A673 (cell line): ENCODE results near the gene TBC1D22A. TPM values are rescaled to one million over a fixed set of nuclear protein-coding genes. Genes with fewer than 3 reads are reported as not detected.

ENCODE experiments used
- BruUV-seq: library from RNA; stranded (reverse); fragments of 400-500 nt; replicated peaks from 2 replicates; lab custom pipeline; 2021; lab: Mats Ljungman, UMichigan
- CTCF ChIA-PET: fragments of 300-600 bp; sonication (Branson Sonifier 250); formaldehyde crosslinking; loops from one replicate; lab custom pipeline; 2022; ENCODE audit warnings: antibody characterized with exemption; lab: Charles Lee
- POLR2A ChIA-PET: fragments of 300-600 bp; sonication (Branson Sonifier 250); formaldehyde crosslinking; loops from one replicate; lab custom pipeline; 2022; ENCODE audit warnings: antibody characterized with exemption; ENCODE audit not compliant: low non-redundant PET; lab: Charles Lee
- DNase-seq: peaks from one replicate; pipeline ENCODE4 v3.0.0-alpha.2; 2015; ENCODE audit warnings: low spot score
- H3K27ac ChIP-seq: fragments of 200-600 bp; sonication (generic); 2 replicates; pipeline ENCODE4 v1.5.1; 2016; ENCODE audit warnings: mixed run types, low read depth, mild to moderate bottlenecking, mixed read lengths, antibody characterized with exemption, low read length; ENCODE audit not compliant: poor library complexity, severe bottlenecking
- H3K27me3 ChIP-seq: fragments of 200-600 bp; sonication (generic); replicated peaks from 2 replicates; pipeline ENCODE4 v1.6.1; 2017; ENCODE audit warnings: mixed run types, low read depth, mild to moderate bottlenecking, mixed read lengths, antibody characterized with exemption, low read length; ENCODE audit not compliant: insufficient read depth, poor library complexity
- H3K36me3 ChIP-seq: fragments of 200-600 bp; sonication (generic); 2 replicates; pipeline ENCODE4 v1.6.1; 2016; ENCODE audit warnings: mixed run types, mild to moderate bottlenecking, mixed read lengths, antibody characterized with exemption, low read length; ENCODE audit not compliant: insufficient read depth, poor library complexity, severe bottlenecking
- H3K4me1 ChIP-seq: fragments of 200-600 bp; sonication (generic); 2 replicates; pipeline ENCODE4 v1.6.1; 2017; ENCODE audit warnings: mixed run types, mild to moderate bottlenecking, mixed read lengths, antibody characterized with exemption, low read length; ENCODE audit not compliant: insufficient read depth, poor library complexity, severe bottlenecking
- H3K4me3 ChIP-seq: fragments of 200-600 bp; sonication (generic); 2 replicates; pipeline ENCODE4 v1.5.1; 2016; ENCODE audit warnings: low read depth, mixed run types, mild to moderate bottlenecking, mixed read lengths, low read length; ENCODE audit not compliant: poor library complexity, severe bottlenecking
- H3K9me3 ChIP-seq: fragments of 200-600 bp; sonication (generic); 2 replicates; pipeline ENCODE4 v1.6.1; 2016; ENCODE audit warnings: mixed run types, low read depth, mild to moderate bottlenecking, mixed read lengths, antibody characterized with exemption, low read length; ENCODE audit not compliant: poor library complexity, severe bottlenecking
- EZH2 ChIP-seq: fragments of 200-600 bp; sonication (generic); IDR thresholded peaks from 2 replicates; pipeline ENCODE4 v1.6.1; 2017; ENCODE audit warnings: borderline replicate concordance, low read depth, mild to moderate bottlenecking, mixed read lengths, antibody characterized with exemption, low read length; ENCODE audit not compliant: poor library complexity, severe bottlenecking
- intact Hi-C: fragments of 100-400 bp; cut with micrococcal nuclease; formaldehyde crosslinking; loops from one replicate; pipeline ENCODE4 v1.10.0; 2022; ENCODE audit not compliant: unreplicated experiment
- total RNA-seq: library from RNA; stranded (reverse); gene quantifications from 2 replicates; pipeline ENCODE4 v1.2.3, GENCODE V29; 2021
- TF ChIP-seq, protein P1 (sequence below): fragments of 300-800, 200-600 bp; sonication (generic); conservative IDR thresholded peaks from 2 replicates; pipeline ENCODE4 v1.5.1; 2017; ENCODE audit warnings: low read depth, mild to moderate bottlenecking, antibody characterized with exemption, low read length, moderate library complexity, mixed read lengths

Gene TBC1D22A
- total RNA-seq, 1 experiment from 2014 or later = 22.5 TPM

DNA sequence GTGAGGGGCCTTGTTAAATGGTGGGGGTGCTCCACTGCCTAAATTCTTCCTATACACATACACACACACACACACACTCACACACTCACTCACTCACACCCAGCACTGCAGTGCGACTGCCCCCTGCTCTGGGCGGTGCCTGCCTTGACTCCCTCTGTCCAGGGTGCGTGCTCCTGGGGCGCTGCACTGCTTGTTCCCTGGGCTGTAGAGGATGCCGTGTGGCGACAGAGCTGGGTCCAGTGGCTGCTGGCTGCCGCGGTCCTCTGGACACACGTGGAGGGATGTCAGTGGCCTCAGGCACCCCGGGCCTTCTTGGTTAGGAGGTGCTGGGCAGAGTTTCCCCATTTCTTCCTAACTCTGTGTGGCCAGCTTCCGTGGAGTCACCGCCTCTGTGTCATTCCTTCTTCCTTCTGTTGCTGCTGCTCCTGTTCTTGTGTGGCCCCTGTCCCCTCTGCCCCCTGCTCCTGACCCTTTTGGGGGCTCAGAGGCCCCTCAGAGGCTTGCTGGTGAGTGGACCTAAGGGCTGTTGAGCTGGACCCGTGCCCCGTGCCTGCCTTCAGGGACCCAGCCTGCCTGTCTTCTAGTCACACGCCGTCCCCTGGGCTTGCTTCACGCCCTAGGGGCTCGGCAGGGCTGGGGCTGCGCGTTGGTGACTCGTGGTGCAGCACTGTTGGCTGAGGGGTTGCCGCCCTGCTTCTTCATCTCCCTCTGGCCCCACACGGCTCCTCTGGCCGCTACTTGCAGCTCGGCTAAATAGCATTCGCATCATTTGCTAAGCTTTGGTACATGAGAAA is 147.0 kb downstream of the TBC1D22A start:
- H3K9me3 ChIP-seq = no peaks in the 10 kb centered on the region
- intact Hi-C loops = no loop called here
- no peak overlapping the region for H3K27ac ChIP-seq
- no peaks in the 10 kb centered on the region for H3K4me1 ChIP-seq
- no peaks in the 10 kb centered on the region for H3K27me3 ChIP-seq
- ChIA-PET CTCF (no interaction called here), POLR2A (no interaction called here)
- BruUV-seq = no TSS peak
- H3K4me3 ChIP-seq = no peak overlapping the region
- TF ChIP-seq EZH2 = no peak
- TF ChIP-seq, protein P1, sequence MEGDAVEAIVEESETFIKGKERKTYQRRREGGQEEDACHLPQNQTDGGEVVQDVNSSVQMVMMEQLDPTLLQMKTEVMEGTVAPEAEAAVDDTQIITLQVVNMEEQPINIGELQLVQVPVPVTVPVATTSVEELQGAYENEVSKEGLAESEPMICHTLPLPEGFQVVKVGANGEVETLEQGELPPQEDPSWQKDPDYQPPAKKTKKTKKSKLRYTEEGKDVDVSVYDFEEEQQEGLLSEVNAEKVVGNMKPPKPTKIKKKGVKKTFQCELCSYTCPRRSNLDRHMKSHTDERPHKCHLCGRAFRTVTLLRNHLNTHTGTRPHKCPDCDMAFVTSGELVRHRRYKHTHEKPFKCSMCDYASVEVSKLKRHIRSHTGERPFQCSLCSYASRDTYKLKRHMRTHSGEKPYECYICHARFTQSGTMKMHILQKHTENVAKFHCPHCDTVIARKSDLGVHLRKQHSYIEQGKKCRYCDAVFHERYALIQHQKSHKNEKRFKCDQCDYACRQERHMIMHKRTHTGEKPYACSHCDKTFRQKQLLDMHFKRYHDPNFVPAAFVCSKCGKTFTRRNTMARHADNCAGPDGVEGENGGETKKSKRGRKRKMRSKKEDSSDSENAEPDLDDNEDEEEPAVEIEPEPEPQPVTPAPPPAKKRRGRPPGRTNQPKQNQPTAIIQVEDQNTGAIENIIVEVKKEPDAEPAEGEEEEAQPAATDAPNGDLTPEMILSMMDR = no peak
- DNase-seq = no peak
- no peaks in the 10 kb centered on the region for H3K36me3 ChIP-seq

DNA sequence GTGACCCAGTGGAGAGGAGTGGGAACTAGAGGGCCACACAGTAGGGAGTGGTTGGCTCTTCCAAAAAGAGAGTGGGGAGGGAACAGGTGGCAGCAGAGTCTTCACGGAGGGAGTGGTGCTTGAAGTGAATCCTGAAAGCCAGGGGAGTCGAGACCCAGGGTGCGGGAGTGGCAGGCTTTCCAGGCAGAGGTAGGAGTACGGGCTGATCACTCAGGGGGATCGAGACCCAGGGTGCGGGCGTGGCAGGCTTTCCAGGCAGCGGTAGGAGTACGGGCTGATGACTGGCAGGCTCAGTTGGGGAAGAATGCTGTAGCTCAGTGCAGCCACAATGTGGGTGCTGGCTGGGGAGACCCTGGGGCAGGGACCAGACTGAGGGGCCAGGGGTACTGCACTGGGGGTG is 148.2 kb downstream of the TBC1D22A start:
- Histone ChIP-seq H3K27ac (no peak overlapping the region), H3K4me1 (no peaks in the 10 kb centered on the region), H3K27me3 (no peaks in the 10 kb centered on the region), H3K4me3 (no peak overlapping the region), H3K36me3 (no peaks in the 10 kb centered on the region), H3K9me3 (no peaks in the 10 kb centered on the region)
- POLR2A ChIA-PET = no interaction called here
- no TSS peak for BruUV-seq
- DNase-seq = no peak
- no peak for TF ChIP-seq EZH2
- TF ChIP-seq, protein P1 = no peak
- CTCF ChIA-PET = no interaction called here
- intact Hi-C loops = no loop called here

DNA sequence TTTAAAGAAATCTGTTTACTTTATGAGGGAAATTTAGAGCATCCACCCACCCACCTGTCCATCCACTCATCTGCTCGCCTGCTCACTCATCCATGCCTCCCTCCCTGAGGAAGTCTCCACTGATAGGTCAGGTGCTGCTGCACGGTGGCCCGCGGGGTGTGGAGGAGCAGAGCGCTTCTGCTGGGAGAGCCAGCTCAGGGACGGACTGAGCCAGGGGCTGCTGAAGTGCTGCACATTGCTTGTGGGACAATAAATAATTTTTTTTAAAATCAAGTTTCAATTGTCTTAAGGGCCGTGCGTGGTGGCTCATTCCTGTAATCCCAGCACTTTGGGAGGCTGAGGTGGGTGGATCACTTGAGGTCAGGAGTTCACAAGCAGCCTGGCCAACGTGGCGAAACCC is 148.9 kb downstream of the TBC1D22A start:
- no peak for DNase-seq
- no peaks in the 10 kb centered on the region for H3K27me3 ChIP-seq
- H3K9me3 ChIP-seq = no peaks in the 10 kb centered on the region
- POLR2A ChIA-PET = no interaction called here
- no TSS peak for BruUV-seq
- CTCF ChIA-PET = no interaction called here
- H3K4me1 ChIP-seq = no peaks in the 10 kb centered on the region
- H3K4me3 ChIP-seq = no peak overlapping the region
- no peak for TF ChIP-seq EZH2
- TF ChIP-seq, protein P1 = no peak
- H3K36me3 ChIP-seq = no peaks in the 10 kb centered on the region
- no peak overlapping the region for H3K27ac ChIP-seq
- intact Hi-C loops = no loop called here
